A673 (cell line): ENCODE results near the gene SYT9. TPM values are rescaled to one million over a fixed set of nuclear protein-coding genes. Genes with fewer than 3 reads are reported as not detected.
"Not testable (repeated sequence)": the region's sequence is repeated elsewhere in the genome, so short reads cannot be mapped to it uniquely, and the experiment has no call there.

Experiments
- BruUV-seq: library from RNA; stranded (reverse); fragments of 400-500 nt; replicated peaks from 2 replicates; lab custom pipeline; 2021; lab: Mats Ljungman, UMichigan
- CTCF ChIA-PET: fragments of 300-600 bp; sonication (Branson Sonifier 250); formaldehyde crosslinking; loops from one replicate; lab custom pipeline; 2022; ENCODE audit warnings: antibody characterized with exemption; lab: Charles Lee
- POLR2A ChIA-PET: fragments of 300-600 bp; sonication (Branson Sonifier 250); formaldehyde crosslinking; loops from one replicate; lab custom pipeline; 2022; ENCODE audit warnings: antibody characterized with exemption; ENCODE audit not compliant: low non-redundant PET; lab: Charles Lee
- DNase-seq: peaks from one replicate; pipeline ENCODE4 v3.0.0-alpha.2; 2015; ENCODE audit warnings: low spot score
- H3K27ac ChIP-seq: fragments of 200-600 bp; sonication (generic); 2 replicates; pipeline ENCODE4 v1.5.1; 2016; ENCODE audit warnings: mixed run types, low read depth, mild to moderate bottlenecking, mixed read lengths, antibody characterized with exemption, low read length; ENCODE audit not compliant: poor library complexity, severe bottlenecking
- H3K27me3 ChIP-seq: fragments of 200-600 bp; sonication (generic); replicated peaks from 2 replicates; pipeline ENCODE4 v1.6.1; 2017; ENCODE audit warnings: mixed run types, low read depth, mild to moderate bottlenecking, mixed read lengths, antibody characterized with exemption, low read length; ENCODE audit not compliant: insufficient read depth, poor library complexity
- H3K36me3 ChIP-seq: fragments of 200-600 bp; sonication (generic); 2 replicates; pipeline ENCODE4 v1.6.1; 2016; ENCODE audit warnings: mixed run types, mild to moderate bottlenecking, mixed read lengths, antibody characterized with exemption, low read length; ENCODE audit not compliant: insufficient read depth, poor library complexity, severe bottlenecking
- H3K4me1 ChIP-seq: fragments of 200-600 bp; sonication (generic); 2 replicates; pipeline ENCODE4 v1.6.1; 2017; ENCODE audit warnings: mixed run types, mild to moderate bottlenecking, mixed read lengths, antibody characterized with exemption, low read length; ENCODE audit not compliant: insufficient read depth, poor library complexity, severe bottlenecking
- H3K4me3 ChIP-seq: fragments of 200-600 bp; sonication (generic); 2 replicates; pipeline ENCODE4 v1.5.1; 2016; ENCODE audit warnings: low read depth, mixed run types, mild to moderate bottlenecking, mixed read lengths, low read length; ENCODE audit not compliant: poor library complexity, severe bottlenecking
- H3K9me3 ChIP-seq: fragments of 200-600 bp; sonication (generic); 2 replicates; pipeline ENCODE4 v1.6.1; 2016; ENCODE audit warnings: mixed run types, low read depth, mild to moderate bottlenecking, mixed read lengths, antibody characterized with exemption, low read length; ENCODE audit not compliant: poor library complexity, severe bottlenecking
- EZH2 ChIP-seq: fragments of 200-600 bp; sonication (generic); IDR thresholded peaks from 2 replicates; pipeline ENCODE4 v1.6.1; 2017; ENCODE audit warnings: borderline replicate concordance, low read depth, mild to moderate bottlenecking, mixed read lengths, antibody characterized with exemption, low read length; ENCODE audit not compliant: poor library complexity, severe bottlenecking
- intact Hi-C: fragments of 100-400 bp; cut with micrococcal nuclease; formaldehyde crosslinking; loops from one replicate; pipeline ENCODE4 v1.10.0; 2022; ENCODE audit not compliant: unreplicated experiment
- microRNA-seq: library from miRNA; unstranded; fragments of <30 nt; microRNA quantifications from one replicate; pipeline ENCODE4 v1.2.0, GENCODE V29; 2021
- total RNA-seq: library from RNA; stranded (reverse); gene quantifications from 2 replicates; pipeline ENCODE4 v1.2.3, GENCODE V29; 2021
- TF ChIP-seq, protein P1 (sequence below): fragments of 300-800, 200-600 bp; sonication (generic); conservative IDR thresholded peaks from 2 replicates; pipeline ENCODE4 v1.5.1; 2017; ENCODE audit warnings: low read depth, mild to moderate bottlenecking, antibody characterized with exemption, low read length, moderate library complexity, mixed read lengths

The SYT9 gene
- total RNA-seq, 1 experiment from 2014 or later = not detected

DNA sequence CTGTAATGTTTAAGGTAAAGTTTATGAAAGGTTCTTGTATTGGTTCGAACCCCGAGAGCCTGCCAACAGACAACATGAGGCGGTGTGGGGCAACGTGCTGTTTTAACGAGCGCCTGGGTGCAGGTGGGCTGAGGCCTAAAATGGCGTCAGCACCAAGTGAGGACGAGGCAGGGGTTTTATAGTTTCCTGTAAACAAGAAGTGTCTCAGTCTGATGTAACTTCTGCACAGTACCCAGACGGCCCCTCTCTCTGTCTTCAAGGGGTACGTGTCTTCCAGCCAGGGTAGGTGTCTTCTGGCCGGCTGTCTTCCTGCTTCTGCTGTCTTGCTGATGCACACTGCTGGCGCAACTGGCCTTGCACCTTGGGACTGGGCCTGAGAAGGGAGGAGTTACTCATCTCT lies 264.8 kb downstream of the SYT9 start:
- TF ChIP-seq, protein P1, sequence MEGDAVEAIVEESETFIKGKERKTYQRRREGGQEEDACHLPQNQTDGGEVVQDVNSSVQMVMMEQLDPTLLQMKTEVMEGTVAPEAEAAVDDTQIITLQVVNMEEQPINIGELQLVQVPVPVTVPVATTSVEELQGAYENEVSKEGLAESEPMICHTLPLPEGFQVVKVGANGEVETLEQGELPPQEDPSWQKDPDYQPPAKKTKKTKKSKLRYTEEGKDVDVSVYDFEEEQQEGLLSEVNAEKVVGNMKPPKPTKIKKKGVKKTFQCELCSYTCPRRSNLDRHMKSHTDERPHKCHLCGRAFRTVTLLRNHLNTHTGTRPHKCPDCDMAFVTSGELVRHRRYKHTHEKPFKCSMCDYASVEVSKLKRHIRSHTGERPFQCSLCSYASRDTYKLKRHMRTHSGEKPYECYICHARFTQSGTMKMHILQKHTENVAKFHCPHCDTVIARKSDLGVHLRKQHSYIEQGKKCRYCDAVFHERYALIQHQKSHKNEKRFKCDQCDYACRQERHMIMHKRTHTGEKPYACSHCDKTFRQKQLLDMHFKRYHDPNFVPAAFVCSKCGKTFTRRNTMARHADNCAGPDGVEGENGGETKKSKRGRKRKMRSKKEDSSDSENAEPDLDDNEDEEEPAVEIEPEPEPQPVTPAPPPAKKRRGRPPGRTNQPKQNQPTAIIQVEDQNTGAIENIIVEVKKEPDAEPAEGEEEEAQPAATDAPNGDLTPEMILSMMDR = no peak
- no peak for TF ChIP-seq EZH2
- Histone ChIP-seq H3K27ac (no peak overlapping the region), H3K4me1 (peaks cover 8% of the 10 kb centered on the region), H3K27me3 (peaks cover 20% of the 10 kb centered on the region), H3K36me3 (no peaks in the 10 kb centered on the region), H3K9me3 (no peaks in the 10 kb centered on the region), H3K4me3 (no peak overlapping the region)
- intact Hi-C loops = no loop called here
- ChIA-PET POLR2A (no interaction called here), CTCF (no interaction called here)
- no peak for DNase-seq
- no TSS peak for BruUV-seq

DNA sequence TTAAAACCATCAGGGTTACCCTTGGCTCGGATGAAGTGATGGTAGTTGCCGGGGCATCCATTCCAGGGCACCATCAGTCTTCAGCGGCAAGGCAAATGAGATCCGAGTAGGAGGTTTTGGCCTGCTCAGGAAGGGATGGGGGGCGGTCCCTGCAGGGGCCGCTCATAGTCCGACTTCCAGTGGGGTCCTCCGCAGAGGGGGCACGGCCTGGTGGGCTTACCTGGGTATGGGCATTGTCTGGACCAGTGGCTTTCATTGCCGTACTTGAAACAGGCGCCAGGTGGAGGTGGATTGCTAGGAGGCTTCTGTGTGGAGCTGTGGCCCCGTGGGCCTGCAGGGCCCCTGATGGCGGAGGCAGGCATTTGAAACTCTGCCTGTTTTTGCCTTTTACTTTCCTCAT lies 266.0 kb downstream of the SYT9 start:
- H3K27ac ChIP-seq, intact Hi-C loops, BruUV-seq, H3K4me1 ChIP-seq, CTCF ChIA-PET, DNase-seq, H3K9me3 ChIP-seq, POLR2A ChIA-PET, H3K4me3 ChIP-seq, H3K36me3 ChIP-seq: not testable (repeated sequence)
- peaks cover 20% of the 10 kb centered on the region for H3K27me3 ChIP-seq

Small RNA genes lying within 50 kb of the gene (microRNA-seq; reads per million reads assigned to microRNA genes)
- gene MIR302E = not detected

Other genes starting within 250 kb of the SYT9 start
- 0.11 and 0.17 TPM in 2 replicates for gene ZNF214, start 231.6 kb upstream of the SYT9 start, total RNA-seq
- not detected in 2 replicates for gene NLRP14, start 231.4 kb upstream of the SYT9 start, total RNA-seq
- not detected in 2 replicates for gene RBMXL2, start 162.9 kb upstream of the SYT9 start, total RNA-seq
- not detected in 2 replicates for gene OLFML1, start 233.6 kb downstream of the SYT9 start, total RNA-seq